Measurements from ENCODE around the gene TXLNB. TPM values are rescaled to one million over a fixed set of nuclear protein-coding genes. Genes with fewer than 3 reads are reported as not detected.
"Not testable (repeated sequence)": the region's sequence is repeated elsewhere in the genome, so short reads cannot be mapped to it uniquely, and the experiment has no call there.

The TXLNB gene
- total RNA-seq, 1 experiment from 2014 or later = 16.3 TPM

GRCh38 chr6:139290787-139291311 is 949 bp downstream of the TXLNB start:
- H3K79me2 ChIP-seq (ENCODE audit: low read length) = peaks cover 6% of the 10 kb centered on the region
- H3K4me1 ChIP-seq (ENCODE audit: low read length) = peaks cover 50% of the 10 kb centered on the region
- peak overlapping the region; percentile 62 for H3K9ac ChIP-seq (ENCODE audit: low read length)
- H3K9me3 ChIP-seq (ENCODE audit: low read length) = no peaks in the 10 kb centered on the region
- H2AFZ ChIP-seq (ENCODE audit: low read length) = peak overlapping the region; percentile 17
- H3K36me3 ChIP-seq (ENCODE audit: insufficient read depth, low read length) = no peaks in the 10 kb centered on the region
- H3K27me3 ChIP-seq (ENCODE audit: low read length) = no peaks in the 10 kb centered on the region
- peak; percentile 81 for DNase-seq
- H3K27ac ChIP-seq (ENCODE audit: low read length) = peak overlapping the region; percentile 93
- H3K4me2 ChIP-seq (ENCODE audit: low read depth, low read length, poor library complexity, severe bottlenecking) = peak overlapping the region; percentile 70
- no peaks in the 10 kb centered on the region for H4K20me1 ChIP-seq (ENCODE audit: insufficient read depth, low read depth, low read length)
- H3K9me2 ChIP-seq (replicated peaks; ENCODE audit: insufficient read depth, low read length) = no peaks in the 10 kb centered on the region
- H3K4me3 ChIP-seq (ENCODE audit: low read length) = peak overlapping the region; percentile 45

- 0 out of 2 replicates have a peak, but pooled peaks cover 2% of the 10 kb centered on the region for H3K79me2 ChIP-seq (ENCODE audit: low read length)
- no peak overlapping the region for H3K9ac ChIP-seq (ENCODE audit: low read length)
- no peak overlapping the region for H3K4me2 ChIP-seq (ENCODE audit: low read depth, low read length, poor library complexity, severe bottlenecking)
- no peaks in the 10 kb centered on the region for H3K9me2 ChIP-seq (replicated peaks; ENCODE audit: insufficient read depth, low read length)
- H3K27ac ChIP-seq (ENCODE audit: low read length) = peak overlapping the region; percentile 93; the same call in 1 of the 2 replicates
- no peaks in the 10 kb centered on the region for H3K27me3 ChIP-seq (ENCODE audit: low read length)
- no peaks in the 10 kb centered on the region for H3K36me3 ChIP-seq (ENCODE audit: insufficient read depth, low read length)
- H3K9me3 ChIP-seq (ENCODE audit: low read length) = no peaks in the 10 kb centered on the region
- H3K4me3 ChIP-seq (ENCODE audit: low read length) = no peak overlapping the region
- H3K4me1 ChIP-seq (ENCODE audit: low read length) = peaks cover 47% of the 10 kb centered on the region
- DNase-seq = no peak
- no peak overlapping the region for H2AFZ ChIP-seq (ENCODE audit: low read length)
- no peaks in the 10 kb centered on the region for H4K20me1 ChIP-seq (ENCODE audit: insufficient read depth, low read depth, low read length)
Observed at GRCh38 chr6:139289233-139289632, 2.6 kb downstream of the TXLNB start.

- Histone ChIP-seq H3K4me1 (ENCODE audit: low read length) (peaks cover 40% of the 10 kb centered on the region), H3K4me2 (ENCODE audit: low read depth, low read length, poor library complexity, severe bottlenecking) (no peak overlapping the region), H3K27me3 (ENCODE audit: low read length) (no peaks in the 10 kb centered on the region), H3K9ac (ENCODE audit: low read length) (no peak overlapping the region), H3K36me3 (ENCODE audit: insufficient read depth, low read length) (no peaks in the 10 kb centered on the region), H3K27ac (ENCODE audit: low read length) (no peak overlapping the region), H3K79me2 (ENCODE audit: low read length) (0 out of 2 replicates have a peak, but pooled peaks cover 2% of the 10 kb centered on the region), H3K9me3 (ENCODE audit: low read length) (no peaks in the 10 kb centered on the region), H3K4me3 (ENCODE audit: low read length) (no peak overlapping the region), H3K9me2 (replicated peaks; ENCODE audit: insufficient read depth, low read length) (no peaks in the 10 kb centered on the region), H2AFZ (ENCODE audit: low read length) (no peak overlapping the region), H4K20me1 (ENCODE audit: insufficient read depth, low read depth, low read length) (no peaks in the 10 kb centered on the region)
- DNase-seq = no peak
Observed at GRCh38 chr6:139288496-139289040, 3.2 kb downstream of the TXLNB start.

- Histone ChIP-seq H3K4me3 (ENCODE audit: low read length) (no peak overlapping the region), H3K27me3 (ENCODE audit: low read length) (no peaks in the 10 kb centered on the region), H3K9me2 (replicated peaks; ENCODE audit: insufficient read depth, low read length) (no peaks in the 10 kb centered on the region), H2AFZ (ENCODE audit: low read length) (no peak overlapping the region), H3K9me3 (ENCODE audit: low read length) (no peaks in the 10 kb centered on the region), H3K4me1 (ENCODE audit: low read length) (peaks cover 39% of the 10 kb centered on the region), H3K9ac (ENCODE audit: low read length) (no peak overlapping the region), H4K20me1 (ENCODE audit: insufficient read depth, low read depth, low read length) (no peaks in the 10 kb centered on the region), H3K36me3 (ENCODE audit: insufficient read depth, low read length) (no peaks in the 10 kb centered on the region), H3K4me2 (ENCODE audit: low read depth, low read length, poor library complexity, severe bottlenecking) (no peak overlapping the region), H3K79me2 (ENCODE audit: low read length) (0 out of 2 replicates have a peak, but pooled peaks cover 2% of the 10 kb centered on the region), H3K27ac (ENCODE audit: low read length) (0 out of 2 replicates have a peak overlapping the region, but pooled peaks have one; percentile 20)
- no peak for DNase-seq
Observed at GRCh38 chr6:139287868-139288267, 3.9 kb downstream of the TXLNB start.

- H3K27me3 ChIP-seq (ENCODE audit: low read length); H3K79me2 ChIP-seq (ENCODE audit: low read length); H4K20me1 ChIP-seq (ENCODE audit: insufficient read depth, low read depth, low read length); H2AFZ ChIP-seq (ENCODE audit: low read length); H3K9ac ChIP-seq (ENCODE audit: low read length); H3K4me3 ChIP-seq (ENCODE audit: low read length); H3K27ac ChIP-seq (ENCODE audit: low read length); H3K4me2 ChIP-seq (ENCODE audit: low read depth, low read length, poor library complexity, severe bottlenecking); H3K9me2 ChIP-seq (replicated peaks; ENCODE audit: insufficient read depth, low read length); DNase-seq; H3K36me3 ChIP-seq (ENCODE audit: insufficient read depth, low read length); H3K9me3 ChIP-seq (ENCODE audit: low read length): not testable (repeated sequence)
- peaks cover 27% of the 10 kb centered on the region for H3K4me1 ChIP-seq (ENCODE audit: low read length)
Observed at GRCh38 chr6:139286438-139286837, 5.4 kb downstream of the TXLNB start.

- Histone ChIP-seq H3K9me2 (replicated peaks; ENCODE audit: insufficient read depth, low read length) (no peaks in the 10 kb centered on the region), H3K4me1 (ENCODE audit: low read length) (peaks cover 20% of the 10 kb centered on the region), H3K9me3 (ENCODE audit: low read length) (no peaks in the 10 kb centered on the region), H3K79me2 (ENCODE audit: low read length) (peaks cover 6% of the 10 kb centered on the region; the same call in 1 of the 2 replicates), H3K4me3 (ENCODE audit: low read length) (no peak overlapping the region), H4K20me1 (ENCODE audit: insufficient read depth, low read depth, low read length) (no peaks in the 10 kb centered on the region), H3K36me3 (ENCODE audit: insufficient read depth, low read length) (no peaks in the 10 kb centered on the region), H2AFZ (ENCODE audit: low read length) (no peak overlapping the region), H3K27me3 (ENCODE audit: low read length) (no peaks in the 10 kb centered on the region), H3K4me2 (ENCODE audit: low read depth, low read length, poor library complexity, severe bottlenecking) (no peak overlapping the region), H3K27ac (ENCODE audit: low read length) (no peak overlapping the region), H3K9ac (ENCODE audit: low read length) (no peak overlapping the region)
- DNase-seq = no peak
Observed at GRCh38 chr6:139285590-139285989, 6.2 kb downstream of the TXLNB start.

- no peak overlapping the region for H3K9ac ChIP-seq (ENCODE audit: low read length)
- H3K4me2 ChIP-seq (ENCODE audit: low read depth, low read length, poor library complexity, severe bottlenecking) = no peak overlapping the region
- DNase-seq = no peak
- H2AFZ ChIP-seq (ENCODE audit: low read length) = no peak overlapping the region
- peaks cover 10% of the 10 kb centered on the region; the same call in 1 of the 2 replicates for H3K79me2 ChIP-seq (ENCODE audit: low read length)
- no peaks in the 10 kb centered on the region for H3K9me3 ChIP-seq (ENCODE audit: low read length)
- no peak overlapping the region for H3K27ac ChIP-seq (ENCODE audit: low read length)
- no peak overlapping the region for H3K4me3 ChIP-seq (ENCODE audit: low read length)
- no peaks in the 10 kb centered on the region for H3K27me3 ChIP-seq (ENCODE audit: low read length)
- H3K36me3 ChIP-seq (ENCODE audit: insufficient read depth, low read length) = no peaks in the 10 kb centered on the region
- H3K4me1 ChIP-seq (ENCODE audit: low read length) = peaks cover 20% of the 10 kb centered on the region
- H4K20me1 ChIP-seq (ENCODE audit: insufficient read depth, low read depth, low read length) = no peaks in the 10 kb centered on the region
- no peaks in the 10 kb centered on the region for H3K9me2 ChIP-seq (replicated peaks; ENCODE audit: insufficient read depth, low read length)
Observed at GRCh38 chr6:139284789-139285188, 7.0 kb downstream of the TXLNB start.

GRCh38 chr6:139282684-139283083 is 9.1 kb downstream of the TXLNB start:
- Histone ChIP-seq H3K9me2 (replicated peaks; ENCODE audit: insufficient read depth, low read length) (no peaks in the 10 kb centered on the region), H3K36me3 (ENCODE audit: insufficient read depth, low read length) (no peaks in the 10 kb centered on the region), H3K27me3 (ENCODE audit: low read length) (no peaks in the 10 kb centered on the region), H3K4me1 (ENCODE audit: low read length) (peaks cover 32% of the 10 kb centered on the region), H3K4me3 (ENCODE audit: low read length) (no peak overlapping the region), H3K9me3 (ENCODE audit: low read length) (no peaks in the 10 kb centered on the region), H4K20me1 (ENCODE audit: insufficient read depth, low read depth, low read length) (no peaks in the 10 kb centered on the region), H2AFZ (ENCODE audit: low read length) (no peak overlapping the region), H3K79me2 (ENCODE audit: low read length) (peaks cover 13% of the 10 kb centered on the region), H3K27ac (ENCODE audit: low read length) (no peak overlapping the region), H3K4me2 (ENCODE audit: low read depth, low read length, poor library complexity, severe bottlenecking) (no peak overlapping the region), H3K9ac (ENCODE audit: low read length) (no peak overlapping the region)
- DNase-seq = no peak
